AG20443 (cell line): Measurements from ENCODE around the gene MTUS2.

Experiments
- DNase-seq: peaks from one replicate; pipeline ENCODE4 v3.0.0; 2012; ENCODE audit warnings: low spot score, mixed read lengths

Gene MTUS2

GRCh38 chr13:28859069-28859468 lies 38.9 kb downstream of the MTUS2 start:
- no peak for DNase-seq

GRCh38 chr13:28859717-28860116 lies 39.6 kb downstream of the MTUS2 start:
- DNase-seq, result no peak

GRCh38 chr13:28864544-28864943 lies 44.4 kb downstream of the MTUS2 start:
- DNase-seq, result no peak

- DNase-seq, result no peak
Observed at GRCh38 chr13:28865149-28865744, 45.1 kb downstream of the MTUS2 start.

DNA sequence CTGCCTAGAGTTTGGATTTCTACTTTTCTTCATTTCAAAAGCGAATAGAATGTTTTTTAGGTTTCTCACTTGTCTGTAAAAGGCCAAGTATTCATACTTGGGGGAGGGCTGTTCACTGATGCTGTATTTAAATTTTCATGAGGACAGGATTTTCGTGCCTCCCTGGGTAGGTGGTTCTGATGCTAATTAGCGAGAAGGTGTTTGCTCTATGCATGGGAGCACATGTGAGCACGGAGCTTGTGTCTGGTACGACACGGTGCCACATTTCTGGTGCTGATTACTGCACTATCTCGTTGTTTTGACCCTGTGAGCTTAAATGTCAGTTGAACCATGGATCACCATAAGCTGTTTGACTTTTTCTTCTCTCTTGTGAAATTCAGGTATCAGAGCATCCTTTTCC lies 45.8 kb downstream of the MTUS2 start:
- no peak for DNase-seq

DNA sequence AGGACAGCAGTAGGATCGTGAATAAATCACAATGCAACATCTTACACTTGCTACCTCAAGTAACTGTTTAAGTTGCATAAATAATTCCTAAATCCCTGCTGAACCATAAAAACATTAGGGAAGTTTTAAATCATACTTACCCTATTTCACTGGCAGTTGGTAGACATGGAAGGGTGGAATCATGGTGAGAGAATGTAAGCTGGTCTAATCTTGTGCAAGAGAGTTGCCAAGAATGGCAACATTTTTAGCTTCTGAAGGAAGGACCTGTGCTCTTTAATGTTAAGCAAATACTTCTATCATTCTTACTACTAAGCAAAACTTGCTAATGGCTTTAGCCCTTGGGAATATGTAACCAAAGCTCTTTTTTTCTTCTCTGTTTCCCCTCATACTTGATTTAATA lies 46.8 kb downstream of the MTUS2 start:
- DNase-seq, result no peak

DNA sequence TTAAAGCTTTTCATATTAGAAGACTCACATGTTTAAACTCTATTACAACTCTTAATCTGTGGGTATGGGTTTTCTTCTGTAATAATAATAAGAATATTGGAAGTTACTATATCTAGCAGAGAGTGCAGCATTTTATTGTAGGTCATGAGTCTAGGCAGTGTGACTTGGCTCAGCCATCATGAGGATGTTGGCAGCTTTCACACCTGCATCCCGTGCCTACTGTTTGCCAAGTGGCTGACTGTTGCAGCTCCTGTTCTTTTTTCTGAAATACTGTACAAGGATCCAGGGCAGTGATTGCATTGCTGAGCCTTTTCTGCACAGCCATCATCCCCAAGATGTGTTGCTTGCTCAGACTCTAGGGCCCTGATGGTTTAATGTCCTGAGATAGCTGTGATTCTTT lies 47.4 kb downstream of the MTUS2 start:
- no peak for DNase-seq

GRCh38 chr13:28872427-28873176 lies 52.5 kb downstream of the MTUS2 start:
- no peak for DNase-seq

DNA sequence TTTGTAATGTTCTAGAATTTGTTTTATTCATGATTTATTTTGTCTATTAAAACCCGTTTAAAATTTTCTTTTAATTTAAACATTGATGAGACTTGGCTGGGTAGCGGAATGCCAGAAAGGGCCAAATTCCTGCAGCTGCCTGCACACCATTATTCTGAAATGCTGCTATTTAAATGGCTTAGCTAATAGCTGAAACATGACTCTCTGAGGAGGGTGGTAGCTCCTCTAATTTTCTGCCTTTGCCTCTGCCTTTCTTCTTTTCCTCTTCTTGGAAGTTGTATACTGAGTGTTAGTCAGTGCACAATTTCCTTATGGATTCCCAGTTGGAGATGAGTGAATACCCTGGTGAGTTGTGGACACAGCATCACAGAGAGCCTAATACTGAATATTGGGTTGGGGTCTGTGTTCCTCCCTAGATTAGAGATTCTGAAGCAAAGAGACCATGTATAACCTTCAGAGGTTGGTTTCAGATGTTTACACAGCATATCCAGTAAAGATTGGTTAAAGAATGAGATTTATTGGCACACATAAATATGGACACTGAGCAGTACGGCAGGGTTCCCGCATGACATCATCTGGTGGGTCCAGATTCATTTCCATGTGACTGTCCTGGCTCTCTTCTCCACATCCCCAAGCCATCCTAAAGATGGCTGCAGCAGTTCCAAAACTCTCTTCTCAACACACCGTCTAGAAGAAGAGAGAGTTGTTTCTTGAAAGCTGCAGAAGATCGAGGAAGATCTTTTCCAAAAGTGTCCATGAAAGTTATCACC lies 55.9 kb downstream of the MTUS2 start:
- DNase-seq, result no peak

- DNase-seq, result no peak
Observed at GRCh38 chr13:28877408-28877807, 57.3 kb downstream of the MTUS2 start.

GRCh38 chr13:28885181-28885580 lies 65.0 kb downstream of the MTUS2 start:
- DNase-seq, result no peak

DNA sequence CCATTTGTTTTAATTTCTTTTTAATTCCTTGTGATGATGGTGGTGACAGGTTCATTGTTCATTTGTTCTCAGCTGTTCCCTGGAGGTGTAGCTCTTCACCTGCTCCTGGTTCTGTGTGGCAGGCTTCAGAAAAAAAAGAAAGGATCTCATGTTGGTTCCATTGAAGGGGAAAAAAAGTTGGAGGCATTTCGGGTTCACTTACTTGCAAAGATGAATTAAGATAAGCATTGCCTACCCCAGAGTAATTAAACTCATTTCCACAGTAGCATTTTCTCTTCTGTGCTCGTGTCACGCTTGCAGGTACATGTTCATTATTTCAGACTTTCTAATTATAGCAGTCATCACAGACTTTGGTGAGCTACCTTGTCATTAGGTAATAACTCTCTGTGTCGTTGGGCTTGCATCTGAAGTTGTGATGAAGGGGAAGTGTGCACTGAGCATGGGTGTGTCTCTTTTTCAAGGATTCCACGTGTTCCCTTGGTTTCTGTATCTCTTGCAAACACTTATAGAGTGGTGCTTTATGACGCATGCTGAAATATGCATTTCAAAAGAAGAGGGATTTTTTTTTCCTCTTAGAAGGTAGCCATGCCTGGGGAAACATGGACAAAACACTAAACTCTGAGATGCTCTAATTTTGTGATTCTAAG lies 69.1 kb downstream of the MTUS2 start:
- no peak for DNase-seq

DNA sequence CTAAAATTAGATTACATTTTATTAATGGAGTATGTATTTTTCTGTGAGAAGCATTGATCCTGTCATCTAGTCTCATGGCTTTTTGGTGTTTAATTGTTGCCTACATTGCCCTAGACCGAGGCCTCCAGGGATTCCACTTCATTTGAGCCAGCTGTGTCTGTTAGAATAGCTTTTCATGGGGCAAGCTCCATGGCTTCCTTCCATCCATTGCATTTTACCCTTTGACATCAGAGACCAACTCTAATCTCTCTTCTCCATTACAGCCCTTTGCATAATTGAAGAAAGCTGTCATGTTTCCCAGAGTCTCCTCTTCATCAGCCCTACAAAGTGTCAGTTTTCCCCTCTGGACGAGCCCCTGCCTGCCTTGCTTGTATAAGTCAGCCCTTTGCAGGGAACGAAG lies 70.6 kb downstream of the MTUS2 start:
- no peak for DNase-seq

DNA sequence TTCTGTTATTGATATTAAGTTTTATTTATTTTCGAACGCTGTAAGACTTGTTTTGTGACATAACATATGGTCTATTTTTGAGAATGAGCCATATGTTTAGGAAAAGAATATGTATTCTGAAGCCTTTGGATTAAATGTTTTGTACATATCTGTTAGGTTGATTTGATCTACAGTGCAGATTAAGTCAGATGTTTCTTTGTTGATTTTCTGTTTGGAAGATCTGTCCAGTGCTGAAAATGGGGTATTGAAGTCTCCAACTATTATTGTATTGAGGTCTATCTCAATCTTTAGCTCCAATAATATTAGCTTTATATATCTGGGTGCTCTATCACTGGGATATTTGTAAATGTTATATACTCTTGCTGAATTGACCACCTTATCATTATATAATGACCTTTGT lies 97.9 kb downstream of the MTUS2 start:
- no peak for DNase-seq

GRCh38 chr13:28922341-28922740 lies 102.2 kb downstream of the MTUS2 start:
- DNase-seq, result no peak

DNA sequence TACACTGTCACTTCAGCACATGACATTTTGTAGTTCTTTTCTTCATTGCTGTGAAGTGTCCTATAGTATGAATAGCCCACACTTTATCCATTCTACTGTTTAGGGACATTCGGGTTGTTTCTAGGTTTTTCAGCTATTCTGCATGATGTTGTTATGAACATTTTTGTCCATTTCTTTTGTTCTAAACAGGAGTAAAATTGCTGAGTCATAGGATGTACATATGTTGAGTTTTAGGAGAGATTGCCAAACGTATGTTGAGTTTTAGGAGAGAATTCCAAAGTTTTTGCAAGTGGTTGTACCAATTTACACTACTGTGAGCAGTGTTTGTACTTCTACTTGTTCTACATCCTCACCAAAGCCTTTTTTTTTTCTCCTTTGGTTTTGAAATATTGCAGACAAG lies 115.0 kb downstream of the MTUS2 start:
- no peak for DNase-seq

- no peak for DNase-seq
Observed at GRCh38 chr13:28942906-28943305, 122.8 kb downstream of the MTUS2 start.

DNA sequence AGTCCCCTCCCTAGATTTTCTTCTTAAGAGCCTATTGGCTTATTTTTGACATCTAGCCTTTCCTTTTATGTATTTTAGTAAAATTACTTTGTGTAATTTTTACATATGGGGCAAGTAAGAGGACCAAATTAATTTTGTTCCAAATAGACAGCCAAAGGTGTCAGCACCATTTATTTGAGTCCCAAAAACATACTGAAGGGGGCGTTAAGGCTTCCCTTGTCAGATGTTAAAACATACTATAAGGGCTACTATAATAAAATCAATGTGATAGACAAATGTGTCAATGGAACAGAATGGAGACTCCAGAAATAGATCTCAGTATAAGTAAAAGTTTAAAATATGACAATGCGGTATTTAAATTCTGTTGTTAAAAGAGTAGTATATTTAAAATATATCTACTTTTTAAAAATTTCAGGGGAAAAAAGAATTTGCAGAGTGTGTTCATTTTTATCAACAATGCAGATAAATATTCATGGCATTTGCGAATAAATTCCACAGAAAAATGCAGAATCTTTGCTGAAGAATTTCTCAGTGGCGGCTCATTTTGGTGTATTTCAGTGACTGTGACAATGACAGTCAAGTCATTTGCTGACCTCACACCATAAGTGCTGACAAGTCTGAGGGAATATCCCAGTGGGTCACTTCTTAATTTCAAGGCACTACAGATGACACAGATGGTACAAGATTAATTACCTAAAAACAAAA lies 133.7 kb downstream of the MTUS2 start:
- no peak for DNase-seq

DNA sequence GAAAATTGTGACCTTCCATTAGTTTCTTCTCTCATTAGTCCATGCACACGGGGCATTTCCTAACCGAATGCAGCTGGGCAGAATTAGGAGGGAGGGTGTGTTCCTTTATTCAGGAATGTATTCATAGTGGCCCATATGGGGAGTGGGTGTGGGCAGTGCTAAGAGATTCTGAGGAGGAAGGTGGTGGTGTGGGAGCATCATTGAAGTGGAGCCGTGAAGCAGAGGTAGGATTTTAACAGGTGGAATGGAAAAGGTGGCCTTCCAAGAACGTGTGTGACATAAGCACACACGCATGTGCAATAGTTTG lies 134.2 kb downstream of the MTUS2 start:
- DNase-seq, result no peak

- no peak for DNase-seq
Observed at GRCh38 chr13:28954810-28955209, 134.7 kb downstream of the MTUS2 start.

DNA sequence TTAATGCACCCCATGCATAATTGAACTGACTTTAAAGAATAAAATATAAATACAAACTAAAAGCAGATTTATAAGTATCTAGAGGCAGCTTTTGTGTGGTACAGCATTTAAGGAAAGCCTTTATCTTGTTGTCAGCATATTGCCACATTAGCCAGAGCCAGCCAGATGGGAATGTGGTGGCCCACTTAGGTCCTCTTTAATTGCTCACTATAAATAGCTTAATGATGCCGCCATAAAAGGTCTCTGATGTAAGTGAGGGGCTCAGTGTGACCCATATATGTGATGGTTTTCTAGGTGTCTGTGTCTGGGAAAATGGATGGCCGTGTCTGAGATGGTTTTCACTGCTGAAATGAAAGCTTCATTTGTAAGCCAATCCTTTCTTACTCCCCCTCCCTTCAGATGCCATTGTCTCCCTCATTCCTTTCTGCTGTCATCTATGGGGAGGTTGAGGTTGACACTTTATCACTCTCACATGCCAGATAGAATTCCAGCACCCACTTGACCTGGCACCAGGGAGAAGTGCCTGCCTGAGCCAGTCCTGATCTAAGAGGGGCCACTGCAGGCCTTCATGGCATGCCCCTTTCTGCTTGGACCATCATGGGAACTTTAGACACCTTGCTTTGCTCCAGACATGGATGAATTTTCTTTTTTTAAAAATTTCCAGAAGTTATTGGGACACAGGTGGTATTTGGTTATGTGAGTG lies 135.3 kb downstream of the MTUS2 start:
- DNase-seq, result no peak

DNA sequence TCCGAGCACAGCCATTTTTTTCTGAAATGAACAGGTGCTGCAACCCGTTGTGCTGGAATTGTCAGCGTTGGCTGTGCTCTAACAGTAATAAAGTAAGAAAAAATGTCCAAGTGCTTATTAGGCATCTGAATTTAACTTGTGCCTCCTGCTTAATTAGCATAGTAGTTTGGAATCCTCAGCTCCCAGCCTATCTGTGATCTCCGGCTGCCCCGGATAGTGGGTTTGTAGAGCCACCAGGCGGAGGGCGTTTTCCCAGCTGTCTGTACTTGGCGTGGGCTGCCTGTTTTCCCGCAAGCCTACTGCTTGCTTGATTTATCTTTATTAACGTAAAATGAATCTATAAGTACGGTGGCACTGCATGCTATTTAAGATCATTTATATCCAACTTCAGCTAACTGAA lies 137.9 kb downstream of the MTUS2 start:
- DNase-seq, result no peak
